Activated CD8-positive, alpha-beta T cell treated with anti-CD3 and anti-CD28 coated beads for 36 hours (primary cell): ENCODE data around the gene STAG1. TPM values are rescaled to one million over a fixed set of nuclear protein-coding genes. Genes with fewer than 3 reads are reported as not detected.
"Not testable (repeated sequence)": the region's sequence is repeated elsewhere in the genome, so short reads cannot be mapped to it uniquely, and the experiment has no call there.

Experiments
- ATAC-seq: fragments of 200-7000 bp; cut with Tn5 transposase; one replicate; pipeline ENCODE4 v1.10.0; 2021; ENCODE audit warnings: mild to moderate bottlenecking, moderate library complexity
- CTCF ChIA-PET: fragments of 350-600 bp; sonication (Branson Sonifier 250); formaldehyde crosslinking; loops from one replicate; lab custom pipeline; 2021; ENCODE audit warnings: antibody characterized with exemption; lab: Charles Lee
- POLR2A ChIA-PET: fragments of 350-600 bp; sonication (Branson Sonifier 250); formaldehyde crosslinking; loops from one replicate; lab custom pipeline; 2021; ENCODE audit warnings: antibody characterized with exemption; lab: Charles Lee
- DNase-seq: peaks from one replicate; pipeline ENCODE4 v3.0.0-alpha.2; 2020
- H3K27ac Mint-ChIP-seq: one replicate; pipeline ENCODE4 v1.8.0; 2021; ENCODE audit warnings: mild to moderate bottlenecking, mixed read lengths
- H3K27me3 Mint-ChIP-seq: one replicate; pipeline ENCODE4 v1.8.0; 2021; ENCODE audit warnings: mixed read lengths
- H3K36me3 Mint-ChIP-seq: one replicate; pipeline ENCODE4 v1.8.0; 2021; ENCODE audit warnings: low read depth, mixed read lengths
- H3K4me1 Mint-ChIP-seq: one replicate; pipeline ENCODE4 v1.8.0; 2021; ENCODE audit warnings: low read depth, mixed read lengths
- H3K4me3 Mint-ChIP-seq: one replicate; pipeline ENCODE4 v1.8.0; 2021; ENCODE audit warnings: mild to moderate bottlenecking, moderate library complexity, mixed read lengths
- H3K9me3 Mint-ChIP-seq: one replicate; pipeline ENCODE4 v1.8.0; 2021; ENCODE audit warnings: mixed read lengths
- CTCF ChIP-seq: fragments of 200-600 bp; IDR thresholded peaks from one replicate; pipeline ENCODE4 v1.8.0; 2022; ENCODE audit warnings: antibody characterized with exemption, mild to moderate bottlenecking
- intact Hi-C: fragments of 100-400 bp; cut with micrococcal nuclease; formaldehyde crosslinking; loops from one replicate; pipeline ENCODE4 v1.10.0; 2022
- total RNA-seq, 2 experiments: library from RNA; stranded (reverse); gene quantifications; one replicate each; pipeline ENCODE4 v1.2.3, GENCODE V29; 2021

Gene STAG1
- total RNA-seq, 2 experiments from 2014 or later = 32.5 to 32.8 TPM

- ChIA-PET POLR2A (interaction anchor here (0.6 to 3.2 kb wide), 37 partner anchors 8 to 643 kb away, joined by 3 to 37 read pairs (median 3); partner anchors contain the start of genes IL20RB, MSL2 and NCK1), CTCF (interaction anchor here (0.6 to 9.6 kb wide), 60 partner anchors 9 to 687 kb away, joined by 3 to 167 read pairs (median 4); partner anchors contain the start of genes MSL2 and NCK1)
- intact Hi-C loops = loop anchor here (2.0 to 5.0 kb wide), 5 partner anchors 66 to 675 kb away; partner anchors contain the start of genes NCK1 and SLC35G2
- no peaks in the 10 kb centered on the region for H3K27me3 Mint-ChIP-seq
- peaks cover 8% of the 10 kb centered on the region for H3K36me3 Mint-ChIP-seq
- H3K4me1 Mint-ChIP-seq = peaks cover 33% of the 10 kb centered on the region
- TF ChIP-seq CTCF = no peak
- DNase-seq = peak; percentile 99
- H3K27ac Mint-ChIP-seq = peak overlapping the region; percentile 97
- ATAC-seq = peak; percentile 87
- no peaks in the 10 kb centered on the region for H3K9me3 Mint-ChIP-seq
- H3K4me3 Mint-ChIP-seq = peak overlapping the region; percentile 82
Observed at GRCh38 chr3:136752422-136753325, 496 bp upstream of the STAG1 start.

DNA sequence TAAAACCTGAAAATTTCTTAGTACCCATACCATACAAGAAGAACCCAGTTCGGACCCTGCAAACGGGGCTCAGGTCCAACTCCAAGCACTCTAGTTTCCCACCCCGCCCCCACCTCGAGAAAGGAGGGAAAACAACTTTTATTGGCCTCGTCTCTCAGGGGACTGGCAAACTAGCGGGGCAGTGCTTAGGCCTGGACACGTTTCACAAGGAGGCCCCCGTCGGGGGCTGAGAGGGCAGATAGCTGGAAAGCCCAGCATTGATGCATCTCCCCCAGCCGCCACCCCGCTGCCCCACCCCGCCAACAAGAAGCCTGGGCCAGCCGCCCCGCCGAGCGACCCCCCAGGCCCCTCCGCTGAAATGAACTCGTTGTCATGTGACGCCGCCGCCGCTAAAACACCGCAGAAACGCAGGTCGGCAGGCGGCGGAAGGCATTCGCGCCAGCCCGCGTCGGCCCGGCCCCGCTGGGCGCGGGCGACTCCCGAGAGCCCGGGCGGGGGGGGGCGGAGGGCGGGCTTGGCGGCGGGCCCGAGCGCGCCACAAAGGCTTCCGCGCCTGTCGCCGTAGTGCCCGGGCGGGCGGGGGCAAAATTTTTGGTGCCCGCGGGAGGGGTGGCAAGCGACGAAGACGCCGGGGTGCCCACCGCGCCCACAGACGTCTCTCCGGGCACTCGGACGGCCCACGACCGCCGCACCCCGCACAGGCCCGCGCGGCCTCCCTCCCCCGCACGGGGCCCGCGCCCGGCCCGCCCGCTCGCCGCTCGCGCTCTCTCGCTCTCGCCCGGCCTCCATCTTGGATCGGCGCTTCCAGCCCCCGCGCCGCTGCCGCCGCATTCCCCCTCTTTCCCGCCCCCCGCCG, 634 bp downstream of the STAG1 start:
- H3K27me3 Mint-ChIP-seq = no peaks in the 10 kb centered on the region
- no peak for TF ChIP-seq CTCF
- H3K36me3 Mint-ChIP-seq = peaks cover 8% of the 10 kb centered on the region
- H3K9me3 Mint-ChIP-seq = no peaks in the 10 kb centered on the region
- ChIA-PET POLR2A (interaction anchor here (0.8 to 3.2 kb wide), 11 partner anchors 10 to 556 kb away, joined by 3 to 37 read pairs (median 6); partner anchors contain the start of genes MSL2 and NCK1), CTCF (interaction anchor here (1.0 to 9.6 kb wide), 29 partner anchors 9 to 680 kb away, joined by 3 to 167 read pairs (median 6); partner anchors contain the start of genes MSL2 and NCK1)
- ATAC-seq (peak; percentile 25), DNase-seq (peak; percentile 67)
- intact Hi-C loops = loop anchor here (2.0 to 5.0 kb wide), 5 partner anchors 67 to 674 kb away; partner anchors contain the start of genes NCK1 and SLC35G2
- peak overlapping the region; percentile 98 for H3K27ac Mint-ChIP-seq
- H3K4me1 Mint-ChIP-seq = peaks cover 39% of the 10 kb centered on the region
- peak overlapping the region; percentile 82 for H3K4me3 Mint-ChIP-seq

DNA sequence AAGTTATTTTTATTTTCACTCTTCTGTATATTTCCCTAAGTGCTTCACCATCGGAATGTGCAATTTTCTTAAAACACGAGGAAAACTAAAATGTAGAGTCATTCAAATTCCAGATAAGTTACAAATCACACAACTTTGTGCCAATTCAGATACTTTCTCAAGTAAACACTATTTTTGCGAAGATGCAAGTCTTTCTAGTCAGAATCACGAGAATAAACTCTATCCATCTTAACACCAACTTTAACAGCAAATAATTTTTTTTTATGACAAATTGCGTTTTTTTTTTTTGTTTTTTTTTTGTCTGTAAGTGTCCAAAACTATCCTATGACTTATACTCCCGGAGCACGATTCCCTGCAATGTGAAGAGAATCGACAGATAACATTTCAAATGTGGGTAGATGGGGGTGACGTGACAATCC, 1.3 kb downstream of the STAG1 start:
- ChIA-PET POLR2A (interaction anchor here (3.2 kb wide), 1 partner anchor 556 kb away, joined by 33 read pairs; the partner anchor contains the start of gene MSL2), CTCF (interaction anchor here (9.6 kb wide), 1 partner anchor 264 kb away, joined by 167 read pairs; no protein-coding TSS in a partner anchor)
- DNase-seq (no peak), ATAC-seq (no peak)
- Mint-ChIP-seq H3K27ac (peak overlapping the region; percentile 98), H3K27me3 (no peaks in the 10 kb centered on the region), H3K4me3 (peak overlapping the region; percentile 82), H3K4me1 (peaks cover 45% of the 10 kb centered on the region), H3K9me3 (no peaks in the 10 kb centered on the region), H3K36me3 (peaks cover 10% of the 10 kb centered on the region)
- intact Hi-C loops = loop anchor here (5.0 kb wide), 3 partner anchors 359 to 674 kb away; no protein-coding TSS in a partner anchor
- TF ChIP-seq CTCF = no peak

DNA sequence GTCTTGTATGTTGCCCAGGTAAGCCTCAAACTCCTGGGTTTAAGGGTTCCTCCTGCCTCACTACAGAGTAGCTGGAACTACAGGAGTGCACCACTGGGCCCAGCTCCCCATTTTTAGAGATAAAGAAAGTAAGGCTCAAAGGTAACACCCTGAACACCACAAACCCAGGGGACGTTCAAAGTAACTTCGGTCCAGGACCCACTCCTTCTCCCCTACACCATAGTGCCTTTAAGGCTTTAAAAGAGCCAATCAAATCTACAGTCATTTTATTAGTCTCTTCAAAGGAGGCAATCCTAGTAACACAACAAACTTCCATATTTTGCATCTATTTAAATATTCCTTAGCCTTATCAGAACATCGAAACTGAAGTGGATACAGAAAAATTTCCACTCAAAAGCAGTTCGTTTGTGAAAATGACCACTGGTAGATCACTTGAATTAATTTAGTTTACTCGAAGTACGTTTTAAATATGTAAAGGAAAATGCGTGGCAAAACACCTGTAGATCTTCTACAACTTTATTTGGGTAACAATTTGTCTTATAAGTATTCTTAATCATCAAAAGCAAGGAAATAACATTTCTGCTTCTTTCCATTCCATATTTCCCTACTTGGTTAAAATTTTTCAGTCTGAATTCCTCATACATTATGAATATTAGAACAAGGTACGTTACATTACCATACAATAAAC, 1.8 kb downstream of the STAG1 start:
- Mint-ChIP-seq H3K36me3 (peaks cover 10% of the 10 kb centered on the region), H3K4me1 (peaks cover 50% of the 10 kb centered on the region), H3K27me3 (no peaks in the 10 kb centered on the region), H3K27ac (peak overlapping the region; percentile 98), H3K9me3 (no peaks in the 10 kb centered on the region), H3K4me3 (peak overlapping the region; percentile 82)
- no peak for ATAC-seq
- CTCF ChIA-PET = interaction anchor here (1.2 to 1.6 kb wide), 2 partner anchors 264 to 359 kb away, joined by 5 to 6 read pairs; no protein-coding TSS in a partner anchor
- DNase-seq = peak; percentile 34
- intact Hi-C loops = loop anchor here (5.0 kb wide), 3 partner anchors 358 to 673 kb away; no protein-coding TSS in a partner anchor
- POLR2A ChIA-PET = no interaction called here
- no peak for TF ChIP-seq CTCF

DNA sequence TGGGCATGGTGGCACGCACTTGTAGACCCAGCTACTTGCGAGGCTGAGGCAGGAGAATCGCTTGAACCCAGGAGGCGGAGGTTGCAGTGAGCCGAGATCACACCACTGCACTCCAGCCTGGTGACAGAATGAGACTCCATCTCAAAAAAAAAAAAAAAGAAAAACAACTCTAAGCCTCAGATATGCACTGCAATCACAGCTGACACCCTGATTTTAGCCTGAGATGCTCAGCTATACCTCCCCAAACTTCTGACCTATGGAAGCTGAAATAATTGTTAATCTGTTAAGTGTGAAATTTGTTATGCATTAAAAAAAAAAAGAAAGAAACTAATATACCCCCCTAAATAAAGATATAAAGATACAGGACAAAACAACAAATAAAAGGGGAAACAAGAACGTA, 2.6 kb downstream of the STAG1 start:
- H3K9me3 Mint-ChIP-seq, DNase-seq, H3K27me3 Mint-ChIP-seq, ATAC-seq, POLR2A ChIA-PET: not testable (repeated sequence)
- peaks cover 47% of the 10 kb centered on the region for H3K4me1 Mint-ChIP-seq
- peaks cover 11% of the 10 kb centered on the region for H3K36me3 Mint-ChIP-seq
- H3K27ac Mint-ChIP-seq = peak overlapping the region; percentile 98
- intact Hi-C loops = loop anchor here (5.0 kb wide), 3 partner anchors 357 to 672 kb away; no protein-coding TSS in a partner anchor
- CTCF ChIA-PET = interaction anchor here (0.7 to 1.6 kb wide), 3 partner anchors 112 to 358 kb away, joined by 3 to 6 read pairs (median 5); partner anchors contain the start of gene NCK1
- peak overlapping the region; percentile 82 for H3K4me3 Mint-ChIP-seq
